Ascending aorta (tissue), 2 donors: Measurements from ENCODE around the gene ARHGAP31. TPM values are rescaled to one million over a fixed set of nuclear protein-coding genes. Genes with fewer than 3 reads are reported as not detected.
A peak's percentile ranks its signal among the peaks of the same experiment; 100 is the strongest.

ENCODE experiments used
- DNase-seq, 2 donors: peaks; one replicate each; pipeline ENCODE4 v3.0.0-alpha.2; 2019; ENCODE audit warnings: low spot score in 2 of 2
- H3K27ac ChIP-seq, 2 donors: fragments of 200-600 bp; sonication (generic); one replicate each; pipeline ENCODE4 v1.5.1; 2016 to 2017; ENCODE audit warnings: mild to moderate bottlenecking in 1 of 2
- H3K27me3 ChIP-seq: fragments of 200-600 bp; sonication (generic); one replicate; pipeline ENCODE4 v1.5.1; 2017
- H3K36me3 ChIP-seq, 2 donors: fragments of 200-600 bp; sonication (generic); one replicate each; pipeline ENCODE4 v1.5.1; 2016
- H3K4me1 ChIP-seq, 2 donors: fragments of 200-600 bp; sonication (generic); one replicate each; pipeline ENCODE4 v1.5.1; 2016 to 2017; ENCODE audit warnings: mild to moderate bottlenecking in 1 of 2
- H3K4me3 ChIP-seq, 2 donors: fragments of 200-600 bp; sonication (generic); one replicate each; pipeline ENCODE4 v1.5.1; 2016 to 2017; ENCODE audit warnings: mild to moderate bottlenecking in 1 of 2
- H3K9me3 ChIP-seq, 2 donors: fragments of 200-600 bp; sonication (generic); one replicate each; pipeline ENCODE4 v1.5.1; 2016
- intact Hi-C: fragments of 100-400 bp; cut with DNase I; formaldehyde crosslinking; loops from one replicate; pipeline ENCODE4 v1.15.1; 2023
- total RNA-seq: library from RNA; depleted of rRNA; stranded (reverse); fragments of >200 nt; gene quantifications from one replicate; pipeline ENCODE4 v1.1.0, GENCODE V29; 2016
- TF ChIP-seq, protein P1 (sequence below), 3 experiments: fragments of 200-600 bp in 2 of 3; fragments of 450-650 bp in 1 of 3; sonication (generic) in 2 of 3; IDR thresholded peaks; one replicate each; pipeline ENCODE4 v1.5.1; 2016 to 2019; ENCODE audit warnings: antibody characterized with exemption in 3 of 3, mild to moderate bottlenecking in 1 of 3, moderate library complexity in 1 of 3

The ARHGAP31 gene
- total RNA-seq, 1 donor from 2014 or later: 31.4 TPM

GRCh38 chr3:119463171-119464169, 169.3 kb downstream of the ARHGAP31 start, which contains the start of gene TMEM39A:
TMEM39A (minus strand) TSS chr3:119463615; CDS start chr3:119462074, 1,541 bp downstream.
- intact Hi-C loops: loop anchor here (1.0 to 10.0 kb wide), 4 partner anchors 35 to 1281 kb away; partner anchors contain the start of genes COX17, GSK3B, GTF2E1 and RABL3
- TF ChIP-seq, protein P1, sequence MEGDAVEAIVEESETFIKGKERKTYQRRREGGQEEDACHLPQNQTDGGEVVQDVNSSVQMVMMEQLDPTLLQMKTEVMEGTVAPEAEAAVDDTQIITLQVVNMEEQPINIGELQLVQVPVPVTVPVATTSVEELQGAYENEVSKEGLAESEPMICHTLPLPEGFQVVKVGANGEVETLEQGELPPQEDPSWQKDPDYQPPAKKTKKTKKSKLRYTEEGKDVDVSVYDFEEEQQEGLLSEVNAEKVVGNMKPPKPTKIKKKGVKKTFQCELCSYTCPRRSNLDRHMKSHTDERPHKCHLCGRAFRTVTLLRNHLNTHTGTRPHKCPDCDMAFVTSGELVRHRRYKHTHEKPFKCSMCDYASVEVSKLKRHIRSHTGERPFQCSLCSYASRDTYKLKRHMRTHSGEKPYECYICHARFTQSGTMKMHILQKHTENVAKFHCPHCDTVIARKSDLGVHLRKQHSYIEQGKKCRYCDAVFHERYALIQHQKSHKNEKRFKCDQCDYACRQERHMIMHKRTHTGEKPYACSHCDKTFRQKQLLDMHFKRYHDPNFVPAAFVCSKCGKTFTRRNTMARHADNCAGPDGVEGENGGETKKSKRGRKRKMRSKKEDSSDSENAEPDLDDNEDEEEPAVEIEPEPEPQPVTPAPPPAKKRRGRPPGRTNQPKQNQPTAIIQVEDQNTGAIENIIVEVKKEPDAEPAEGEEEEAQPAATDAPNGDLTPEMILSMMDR (IDR thresholded peaks at IDR 0.05): no peak
- H3K4me1 ChIP-seq: peaks cover 4 to 20% of the 10 kb centered on the region in 2 donors
- H3K27me3 ChIP-seq: no peaks in the 10 kb centered on the region
- peak within 1 kb of the TSS; percentile 84 to 91 for H3K4me3 ChIP-seq
- H3K27ac ChIP-seq: peak within 1 kb of the TSS; percentile 87 to 92
- H3K36me3 ChIP-seq: peaks cover 9 to 25% of the 10 kb centered on the region in 2 donors
- H3K9me3 ChIP-seq: no peaks in the 10 kb centered on the region
- peak; percentile 97 to 100 for DNase-seq

GRCh38 chr3:119468041-119468440, 173.9 kb downstream of the ARHGAP31 start:
- intact Hi-C loops: loop anchor here (1.0 to 10.0 kb wide), 5 partner anchors 30 to 1277 kb away; partner anchors contain the start of genes GSK3B, GTF2E1, RABL3 and TIMMDC1
- H3K4me3 ChIP-seq: peak overlapping the region in 1 of 2 donors; percentile 77
- no peaks in the 10 kb centered on the region for H3K9me3 ChIP-seq
- no peaks in the 10 kb centered on the region for H3K27me3 ChIP-seq
- H3K4me1 ChIP-seq: peaks cover 0 to 8% of the 10 kb centered on the region in 2 donors
- TF ChIP-seq, protein P1 (IDR thresholded peaks at IDR 0.05): no peak
- no peak for DNase-seq
- peaks cover 0 to 13% of the 10 kb centered on the region in 2 donors for H3K36me3 ChIP-seq
- H3K27ac ChIP-seq: peak overlapping the region; percentile 68 to 77

GRCh38 chr3:119469418-119470189, 175.4 kb downstream of the ARHGAP31 start:
- DNase-seq: no peak
- intact Hi-C loops: loop anchor here (5.0 to 10.0 kb wide), 4 partner anchors 172 to 1275 kb away; partner anchors contain the start of genes GSK3B, GTF2E1 and RABL3
- no peaks in the 10 kb centered on the region for H3K9me3 ChIP-seq

More at GRCh38 chr3:119469418-119470189, 175.4 kb downstream of the ARHGAP31 start:
- peaks cover 4 to 13% of the 10 kb centered on the region in 2 donors for H3K36me3 ChIP-seq
- no peaks in the 10 kb centered on the region for H3K27me3 ChIP-seq
- H3K27ac ChIP-seq: peak overlapping the region; percentile 68 to 77
- H3K4me3 ChIP-seq: peak overlapping the region; percentile 77 to 97
- H3K4me1 ChIP-seq: peaks cover 0 to 4% of the 10 kb centered on the region in 2 donors
- TF ChIP-seq, protein P1 (IDR thresholded peaks at IDR 0.05): no peak

Other genes starting within 250 kb of the ARHGAP31 start
- gene TEX55, start 148.2 kb upstream of the ARHGAP31 start, total RNA-seq: not detected
- not detected for gene UPK1B, start 120.8 kb upstream of the ARHGAP31 start, total RNA-seq
- gene B4GALT4, start 53.5 kb upstream of the ARHGAP31 start, total RNA-seq: 6.4 TPM
- 115 TPM for gene TMEM39A, start 169.2 kb downstream of the ARHGAP31 start, total RNA-seq
- gene POGLUT1, start 174.6 kb downstream of the ARHGAP31 start, total RNA-seq: 30.3 TPM
- 31.1 TPM for gene TIMMDC1, start 204.2 kb downstream of the ARHGAP31 start, total RNA-seq